B cell (primary cell): Measurements from ENCODE around the gene ANK3. TPM values are rescaled to one million over a fixed set of nuclear protein-coding genes. Genes with fewer than 3 reads are reported as not detected.

ENCODE experiments used
- ATAC-seq: fragments of 200-7000 bp; cut with Tn5 transposase; one replicate; pipeline ENCODE4 v1.10.0; 2021; ENCODE audit warnings: low read depth, mild to moderate bottlenecking, moderate number of reproducible peaks, moderate library complexity
- CTCF ChIA-PET: fragments of 350-600 bp; sonication (Branson Sonifier 250); formaldehyde crosslinking; loops from one replicate; lab custom pipeline; 2021; ENCODE audit warnings: antibody characterized with exemption, inconsistent platforms; lab: Charles Lee
- POLR2A ChIA-PET: fragments of 350-600 bp; sonication (Branson Sonifier 250); formaldehyde crosslinking; loops from one replicate; lab custom pipeline; 2021; ENCODE audit warnings: antibody characterized with exemption; lab: Charles Lee
- DNase-seq: peaks from one replicate; pipeline ENCODE4 v3.0.0; 2013
- H2AFZ ChIP-seq: 2 replicates; pipeline ENCODE4 v1.6.1; 2012; ENCODE audit warnings: mild to moderate bottlenecking, low read depth, low read length; ENCODE audit not compliant: insufficient read depth, poor library complexity, severe bottlenecking
- H3K27ac ChIP-seq, 2 donors: 1 replicate in 1 of 2; 2 replicates in 1 of 2; pipeline ENCODE4 v1.5.1; 2012 to 2013; ENCODE audit warnings: low read length in 2 of 2, mild to moderate bottlenecking in 2 of 2, moderate library complexity in 1 of 2
- H3K27me3 ChIP-seq, 4 experiments: fragments of 200-600 bp in 1 of 4; sonication (generic) in 1 of 4; replicated peaks in 1 of 4; 1 replicate in 2 of 4; 2 replicates in 2 of 4; pipeline versions ENCODE4 v1.6.1 to v1.7.0; 2013 to 2016; ENCODE audit warnings: low read length in 3 of 4, mild to moderate bottlenecking in 2 of 4, mixed read lengths in 1 of 4, moderate library complexity in 1 of 4; ENCODE audit not compliant: insufficient read depth in 4 of 4, control insufficient read depth in 3 of 4; ENCODE audit errors: control extremely low read depth in 1 of 4
- H3K36me3 ChIP-seq, 2 experiments: replicated peaks in 1 of 2; 1 replicate in 1 of 2; 2 replicates in 1 of 2; pipeline versions ENCODE4 v1.6.1 to v1.7.1; 2013; ENCODE audit warnings: low read length in 1 of 2; ENCODE audit not compliant: insufficient read depth in 2 of 2, control insufficient read depth in 1 of 2; ENCODE audit errors: control extremely low read depth in 1 of 2, extremely low read depth in 1 of 2
- H3K4me1 ChIP-seq, 2 donors: fragments of 200-600 bp in 1 of 2; sonication (generic) in 1 of 2; 1 replicate in 1 of 2; 2 replicates in 1 of 2; pipeline versions ENCODE4 v1.5.1 to v1.6.1; 2013 to 2017; ENCODE audit warnings: low read length in 2 of 2; ENCODE audit not compliant: control insufficient read depth in 2 of 2, insufficient read depth in 2 of 2
- H3K4me2 ChIP-seq: replicated peaks from 2 replicates; pipeline ENCODE3; 2012; ENCODE audit warnings: mild to moderate bottlenecking, low read depth, low read length; ENCODE audit not compliant: poor library complexity, severe bottlenecking
- H3K4me3 ChIP-seq, 5 experiments: fragments of 200-600 bp in 1 of 5; sonication (generic) in 1 of 5; 1 replicate in 3 of 5; 2 replicates in 2 of 5; pipeline versions ENCODE4 v1.5.1 to v1.7.0; 2011 to 2016; ENCODE audit warnings: low read length in 4 of 5, mild to moderate bottlenecking in 4 of 5, low read depth in 2 of 5, control low read depth in 1 of 5, moderate library complexity in 1 of 5; ENCODE audit not compliant: insufficient read depth in 1 of 5; ENCODE audit errors: control extremely low read depth in 1 of 5, extremely low read depth in 1 of 5
- H3K79me2 ChIP-seq: fragments of 200-600 bp; sonication (generic); one replicate; pipeline ENCODE4 v1.6.0; 2016; ENCODE audit warnings: low read length; ENCODE audit not compliant: control insufficient read depth, insufficient read depth
- H3K9ac ChIP-seq: fragments of 200-600 bp; sonication (generic); 2 replicates; pipeline ENCODE4 v1.6.1; 2017; ENCODE audit warnings: mild to moderate bottlenecking, low read length, moderate library complexity
- H3K9me3 ChIP-seq, 3 donors: one replicate each; pipeline versions ENCODE4 v1.6.1 to v1.7.1; 2013; ENCODE audit warnings: low read length in 2 of 3; ENCODE audit not compliant: control insufficient read depth in 2 of 3, insufficient read depth in 1 of 3; ENCODE audit errors: control extremely low read depth in 1 of 3
- H4K20me1 ChIP-seq: 2 replicates; pipeline ENCODE4 v1.6.0; 2012; ENCODE audit warnings: mild to moderate bottlenecking, low read length; ENCODE audit not compliant: insufficient read depth, control insufficient read depth, poor library complexity, severe bottlenecking
- H3K27ac Mint-ChIP-seq: one replicate; pipeline ENCODE4 v1.8.0; 2021; ENCODE audit warnings: mixed read lengths
- H3K27me3 Mint-ChIP-seq: one replicate; pipeline ENCODE4 v1.8.0; 2021; ENCODE audit warnings: mixed read lengths
- H3K4me1 Mint-ChIP-seq: one replicate; pipeline ENCODE4 v1.8.0; 2021; ENCODE audit warnings: mixed read lengths
- H3K4me3 Mint-ChIP-seq: one replicate; pipeline ENCODE4 v1.8.0; 2021; ENCODE audit warnings: mixed read lengths
- H3K9me3 Mint-ChIP-seq: one replicate; pipeline ENCODE4 v1.8.0; 2022; ENCODE audit warnings: mixed read lengths; ENCODE audit not compliant: insufficient read depth
- CTCF ChIP-seq: fragments of 200-600 bp; IDR thresholded peaks from one replicate; pipeline ENCODE4 v1.8.0; 2022; ENCODE audit warnings: antibody characterized with exemption, mild to moderate bottlenecking
- EZH2 ChIP-seq: IDR thresholded peaks from 2 replicates; pipeline ENCODE4 v1.6.1; 2012; ENCODE audit warnings: borderline replicate concordance, low read depth, mild to moderate bottlenecking, moderate library complexity, low read length; ENCODE audit not compliant: insufficient read depth, poor library complexity, severe bottlenecking
- WGBS: methylation state at CpG from one replicate; pipeline ENCODE4 v1.1.5; 2013; ENCODE audit warnings: missing lambda C conversion rate; ENCODE audit not compliant: insufficient coverage; 5-methylcytosine and 5-hydroxymethylcytosine counted together
- intact Hi-C: fragments of 100-400 bp; cut with micrococcal nuclease; formaldehyde crosslinking; loops from one replicate; pipeline ENCODE4 v1.10.0; 2022
- polyA plus RNA-seq: library from polyadenylated mRNA; depleted of rRNA; stranded (reverse); fragments of >200 nt; gene quantifications from 2 replicates; pipeline ENCODE4 v1.2.3, GENCODE V29; 2012
- total RNA-seq, 2 donors: library from RNA; stranded (reverse); fragments of 120-200 nt in 1 of 2; gene quantifications; 1 replicate in 1 of 2; 2 replicates in 1 of 2; pipeline versions ENCODE4 v1.2.3 to v1.2.4, GENCODE V29; 2013 to 2022

The ANK3 gene
- total and polyA plus RNA-seq, 2 donors (not counting 1 experiment from before 2014, with no cell fraction given) = 4.9 to 21.6 TPM

- Histone ChIP-seq H3K9ac (no peak overlapping the region), H3K4me1 (no peaks in the 10 kb centered on the region), H3K4me3 (no peak overlapping the region), H2AFZ (no peak overlapping the region), H3K79me2 (no peaks in the 10 kb centered on the region), H3K9me3 (no peaks in the 10 kb centered on the region), H3K4me2 (no peak overlapping the region), H3K27ac (no peak overlapping the region), H3K36me3 (no peaks in the 10 kb centered on the region), H4K20me1 (no peaks in the 10 kb centered on the region), H3K27me3 (no peaks in the 10 kb centered on the region)
- intact Hi-C loops = loop anchor here (1.0 kb wide), 1 partner anchor 99 kb away; no protein-coding TSS in a partner anchor
- H3K27ac Mint-ChIP-seq = no peak overlapping the region
- POLR2A ChIA-PET = no interaction called here
- H3K9me3 Mint-ChIP-seq = no peaks in the 10 kb centered on the region
- ATAC-seq (no peak), DNase-seq (no peak)
- WGBS = no CpG with 5 or more reads among the region's 4 CpGs
- H3K4me1 Mint-ChIP-seq = peaks cover 5% of the 10 kb centered on the region
- H3K27me3 Mint-ChIP-seq = no peaks in the 10 kb centered on the region
- no peak for TF ChIP-seq CTCF
- H3K4me3 Mint-ChIP-seq = no peak overlapping the region
- CTCF ChIA-PET = interaction anchor here (0.7 to 3.7 kb wide), 17 partner anchors 9 to 312 kb away, joined by 3 to 51 read pairs (median 5); no protein-coding TSS in a partner anchor
These were observed 54.7 kb downstream of the ANK3 start for GRCh38 chr10:60334991-60335390.

GRCh38 chr10:60332371-60332770 is 57.3 kb downstream of the ANK3 start:
- H3K27ac Mint-ChIP-seq = no peak overlapping the region
- H3K9me3 Mint-ChIP-seq = no peaks in the 10 kb centered on the region
- POLR2A ChIA-PET = no interaction called here
- no peak overlapping the region for H3K9ac ChIP-seq
- H3K27me3 Mint-ChIP-seq = no peaks in the 10 kb centered on the region
- H3K9me3 ChIP-seq = no peaks in the 10 kb centered on the region
- DNase-seq (no peak), ATAC-seq (no peak)
- H2AFZ ChIP-seq = no peak overlapping the region
- peaks cover 5% of the 10 kb centered on the region for H3K4me1 Mint-ChIP-seq
- no peaks in the 10 kb centered on the region for H4K20me1 ChIP-seq
- H3K4me2 ChIP-seq = no peak overlapping the region
- no peak for TF ChIP-seq EZH2
- TF ChIP-seq CTCF = no peak
- intact Hi-C loops = no loop called here
- H3K27me3 ChIP-seq = no peaks in the 10 kb centered on the region
- H3K79me2 ChIP-seq = no peaks in the 10 kb centered on the region
- CTCF ChIA-PET = no interaction called here
- H3K27ac ChIP-seq = no peak overlapping the region
- no peak overlapping the region for H3K4me3 Mint-ChIP-seq
- WGBS = no CpG with 5 or more reads among the region's 2 CpGs
- no peaks in the 10 kb centered on the region for H3K36me3 ChIP-seq
- H3K4me3 ChIP-seq = no peak overlapping the region
- H3K4me1 ChIP-seq = no peaks in the 10 kb centered on the region
